ENCODE data around the gene GXYLT1. TPM values are rescaled to one million over a fixed set of nuclear protein-coding genes. Genes with fewer than 3 reads are reported as not detected.

The GXYLT1 gene
- polyA plus RNA-seq, 1 of the 3 experiments (the other 2 are of a cell fraction) = 5.0 TPM

DNA sequence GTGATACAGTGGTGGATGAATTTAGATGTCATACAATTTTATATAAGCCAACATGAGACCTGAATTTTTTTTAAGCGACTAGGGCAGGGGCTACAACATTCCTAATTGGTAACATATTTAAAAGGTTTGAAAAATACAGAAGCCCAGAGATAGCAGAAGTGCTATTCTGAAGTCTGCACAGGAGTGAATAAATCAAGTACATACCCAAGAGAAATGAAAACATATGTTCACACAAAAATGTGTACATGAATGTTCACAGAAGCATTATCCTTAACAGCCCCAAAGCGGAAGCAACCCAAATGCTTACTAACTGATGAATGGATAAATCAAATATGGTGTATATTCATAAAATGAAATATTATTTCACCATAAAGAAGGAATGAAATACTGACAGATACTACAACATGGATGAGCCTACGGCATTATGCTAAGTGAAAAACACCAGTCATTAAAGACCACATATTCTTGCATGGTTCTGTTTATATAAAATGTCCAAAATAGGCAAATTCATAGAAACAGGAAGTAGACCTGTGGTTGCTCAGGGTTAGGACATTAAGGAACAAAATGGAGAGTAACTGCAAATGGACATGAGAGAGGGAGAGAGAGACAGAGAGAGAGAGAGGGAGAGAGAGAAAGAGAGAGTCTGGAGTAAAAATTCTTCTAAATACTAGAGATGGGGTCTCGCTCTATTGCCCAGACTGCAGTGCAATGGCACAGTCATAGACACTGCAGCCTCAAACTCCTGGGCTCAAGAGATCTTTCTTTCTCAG lies 28.0 kb upstream of the GXYLT1 start:
- ChIA-PET POLR2A (no interaction called here), CTCF (no interaction called here)
- Histone ChIP-seq H3K36me3 (replicated peaks in 1 of 2; ENCODE audit: control insufficient read depth in 1 of 2, insufficient read depth in 2 of 2, low read length in 1 of 2) (peaks cover 0 to 25% of the 10 kb centered on the region in 2 experiments), H3K9me2 (no peaks in the 10 kb centered on the region), H3K4me3 (ENCODE audit: low read depth in 2 of 2, low read length in 1 of 2) (no peak overlapping the region), H3K9me3 (no peaks in the 10 kb centered on the region), H3K79me2 (ENCODE audit: insufficient read depth) (peaks cover 6% of the 10 kb centered on the region; the same call in 1 of the 2 replicates), H3K27me3 (ENCODE audit: insufficient read depth) (no peaks in the 10 kb centered on the region), H3F3A (replicated peaks; ENCODE audit: insufficient read depth) (no peaks in the 10 kb centered on the region), H4K20me1 (ENCODE audit: insufficient read depth) (no peaks in the 10 kb centered on the region), H2AFZ (ENCODE audit: low read depth) (no peak overlapping the region), H3K27ac (ENCODE audit: low read depth in 2 of 2, low read length in 1 of 2) (no peak overlapping the region), H3K9ac (no peak overlapping the region), H3K4me2 (no peak overlapping the region), H3K4me1 (ENCODE audit: control insufficient read depth in 1 of 2, insufficient read depth in 2 of 2, low read depth in 1 of 2, low read length in 1 of 2) (no peaks in the 10 kb centered on the region)
- no peak for DNase-seq
- TF ChIP-seq FOXJ3 (CRISPR knock-in tag; IDR thresholded peaks at IDR 0.05) (no peak), MEF2A (IDR thresholded peaks at IDR 0.05; ENCODE audit: borderline replicate concordance, low read depth) (no peak), FOXM1 (IDR thresholded peaks at IDR 0.05; ENCODE audit: low read depth) (no peak), RXRA (IDR thresholded peaks at IDR 0.05; ENCODE audit: borderline replicate concordance, low read depth) (no peak), MXI1 (IDR thresholded peaks at IDR 0.05; ENCODE audit: low read depth, low read length) (no peak), NRF1 (IDR thresholded peaks at IDR 0.05; ENCODE audit: low read depth, low read length) (no peak), GATA2 (CRISPR knock-in tag; IDR thresholded peaks at IDR 0.05) (no peak)
- TF ChIP-seq, protein P1, sequence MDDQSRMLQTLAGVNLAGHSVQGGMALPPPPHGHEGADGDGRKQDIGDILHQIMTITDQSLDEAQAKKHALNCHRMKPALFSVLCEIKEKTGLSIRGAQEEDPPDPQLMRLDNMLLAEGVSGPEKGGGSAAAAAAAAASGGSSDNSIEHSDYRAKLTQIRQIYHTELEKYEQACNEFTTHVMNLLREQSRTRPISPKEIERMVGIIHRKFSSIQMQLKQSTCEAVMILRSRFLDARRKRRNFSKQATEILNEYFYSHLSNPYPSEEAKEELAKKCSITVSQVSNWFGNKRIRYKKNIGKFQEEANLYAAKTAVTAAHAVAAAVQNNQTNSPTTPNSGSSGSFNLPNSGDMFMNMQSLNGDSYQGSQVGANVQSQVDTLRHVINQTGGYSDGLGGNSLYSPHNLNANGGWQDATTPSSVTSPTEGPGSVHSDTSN (IDR thresholded peaks at IDR 0.05) = no peak
- WGBS (ENCODE audit: low lambda C conversion rate) = 90% methylated on average over 4 of the region's 4 CpGs

GRCh38 chr12:42167711-42168110 lies 23.0 kb upstream of the GXYLT1 start:
- H3K36me3 ChIP-seq (replicated peaks in 1 of 2; ENCODE audit: control insufficient read depth in 1 of 2, insufficient read depth in 2 of 2, low read length in 1 of 2) = peaks cover 0 to 8% of the 10 kb centered on the region in 2 experiments
- no peak overlapping the region for H3K27ac ChIP-seq (ENCODE audit: low read depth in 2 of 2, low read length in 1 of 2)
- POLR2A ChIA-PET = no interaction called here
- H3K4me1 ChIP-seq (ENCODE audit: control insufficient read depth in 1 of 2, insufficient read depth in 2 of 2, low read depth in 1 of 2, low read length in 1 of 2) = peaks cover 0 to 9% of the 10 kb centered on the region in 2 experiments; a peak in 1 of 4 replicates
- no peaks in the 10 kb centered on the region for H4K20me1 ChIP-seq (ENCODE audit: insufficient read depth)
- H3F3A ChIP-seq (replicated peaks; ENCODE audit: insufficient read depth) = peaks cover 11% of the 10 kb centered on the region
- H3K27me3 ChIP-seq (ENCODE audit: insufficient read depth) = no peaks in the 10 kb centered on the region
- no peak overlapping the region for H3K4me3 ChIP-seq (ENCODE audit: low read depth in 2 of 2, low read length in 1 of 2)
- no peak overlapping the region for H3K4me2 ChIP-seq
- DNase-seq = no peak
- no peaks in the 10 kb centered on the region for H3K9me3 ChIP-seq
- H3K9me2 ChIP-seq = no peaks in the 10 kb centered on the region
- no peak overlapping the region for H3K9ac ChIP-seq
- CTCF ChIA-PET = interaction anchor here (0.8 kb wide), 1 partner anchor 18 kb away, joined by 3 read pairs; no protein-coding TSS in a partner anchor
- 93% methylated on average over 6 of the region's 6 CpGs for WGBS (ENCODE audit: low lambda C conversion rate)
- no peak for TF ChIP-seq TEAD4 (IDR thresholded peaks at IDR 0.05; ENCODE audit: borderline replicate concordance, insufficient read depth)
- no peak for TF ChIP-seq EP300 (IDR thresholded peaks at IDR 0.05; ENCODE audit: borderline replicate concordance in 1 of 2, low read depth in 1 of 2, low read length in 1 of 2)
- no peak for TF ChIP-seq ELF1 (IDR thresholded peaks at IDR 0.05)
- no peak for TF ChIP-seq MAX (IDR thresholded peaks at IDR 0.05; ENCODE audit: low read depth)
- no peak for TF ChIP-seq MEF2A (IDR thresholded peaks at IDR 0.05; ENCODE audit: borderline replicate concordance, low read depth)
- no peak for TF ChIP-seq GABPA (IDR thresholded peaks at IDR 0.05; ENCODE audit: low read depth)
- no peak for TF ChIP-seq SIN3A (IDR thresholded peaks at IDR 0.05; ENCODE audit: borderline replicate concordance, low read depth, low read length)
- no peak for TF ChIP-seq MXI1 (IDR thresholded peaks at IDR 0.05; ENCODE audit: low read depth, low read length)
- no peak for TF ChIP-seq SMC3 (IDR thresholded peaks at IDR 0.05; ENCODE audit: low read depth, low read length)
- TF ChIP-seq NFIC (IDR thresholded peaks at IDR 0.05; ENCODE audit: borderline replicate concordance) = no peak
- no peak for TF ChIP-seq REST (IDR thresholded peaks at IDR 0.05; ENCODE audit: low read depth, low read length)
- H3K79me2 ChIP-seq (ENCODE audit: insufficient read depth) = no peaks in the 10 kb centered on the region; the same call in 1 of the 2 replicates
- H2AFZ ChIP-seq (ENCODE audit: low read depth) = no peak overlapping the region
